HepG2 (cell line): ENCODE results near the gene C1QBP. TPM values are rescaled to one million over a fixed set of nuclear protein-coding genes. Genes with fewer than 3 reads are reported as not detected.

Experiments
- ASH2L ChIP-seq: fragments of 300-600, 200-600 bp; sonication (generic); IDR thresholded peaks from 2 replicates; pipeline ENCODE4 v1.7.0; 2017; ENCODE audit warnings: low read depth, mild to moderate bottlenecking, moderate library complexity, mixed read lengths, low read length; ENCODE audit not compliant: insufficient read length
- CEBPZ ChIP-seq: IDR thresholded peaks from 2 replicates; pipeline ENCODE4 v1.6.1; 2012; ENCODE audit warnings: low read length, improper control_type of control experiment
- CHCHD3 ChIP-seq: sonication (generic); formaldehyde crosslinking; IDR thresholded peaks from 2 replicates; pipeline ENCODE4 v1.8.0; 2022; ENCODE audit warnings: mild to moderate bottlenecking, missing genetic modification reagents, moderate library complexity
- IRF2 ChIP-seq: IDR thresholded peaks from 2 replicates; pipeline ENCODE4 v1.6.1; 2018; ENCODE audit warnings: missing genetic modification reagents, missing compliant biosample characterization
- PATZ1 ChIP-seq: sonication (generic); formaldehyde crosslinking; IDR thresholded peaks from 2 replicates; pipeline ENCODE4 v1.4.0; 2020; ENCODE audit warnings: missing genetic modification reagents
- RAD51 ChIP-seq: fragments of 450-650 bp; IDR thresholded peaks from 2 replicates; pipeline ENCODE4 v1.6.1; 2016; ENCODE audit warnings: borderline replicate concordance
- SNRNP70 ChIP-seq: fragments of 200-400 bp; formaldehyde crosslinking; IDR thresholded peaks from 2 replicates; pipeline ENCODE4 v1.6.1; 2017; ENCODE audit warnings: mild to moderate bottlenecking, low read depth, low read length, moderate library complexity
- TAF15 ChIP-seq: fragments of 200-400 bp; formaldehyde crosslinking; IDR thresholded peaks from one replicate; pipeline ENCODE4 v1.6.1; 2018; ENCODE audit warnings: mild to moderate bottlenecking, low read depth, low read length; ENCODE audit not compliant: poor library complexity, severe bottlenecking
- ZFAT ChIP-seq: sonication (generic); formaldehyde crosslinking; conservative IDR thresholded peaks from 2 replicates; pipeline ENCODE4 v1.8.1; 2023; ENCODE audit warnings: missing genetic modification reagents, inconsistent platforms
- ZMYM2 ChIP-seq: sonication (generic); formaldehyde crosslinking; IDR thresholded peaks from 2 replicates; pipeline ENCODE4 v1.8.0; 2022; ENCODE audit warnings: mild to moderate bottlenecking, missing genetic modification reagents
- ZNF101 ChIP-seq: sonication (generic); formaldehyde crosslinking; IDR thresholded peaks from 2 replicates; pipeline ENCODE4 v1.4.0; 2020; ENCODE audit warnings: mild to moderate bottlenecking, low read depth, missing genetic modification reagents, borderline replicate concordance
- ZNF510 ChIP-seq: sonication (generic); formaldehyde crosslinking; IDR thresholded peaks from 2 replicates; pipeline ENCODE4 v1.4.0; 2020; ENCODE audit warnings: low read depth, mild to moderate bottlenecking, missing genetic modification reagents
- ZNF614 ChIP-seq: IDR thresholded peaks from 2 replicates; pipeline ENCODE4 v1.6.1; 2018; ENCODE audit warnings: missing biosample characterization, missing genetic modification reagents, inconsistent platforms, borderline replicate concordance
- ZNF615 ChIP-seq: sonication (generic); formaldehyde crosslinking; IDR thresholded peaks from 2 replicates; pipeline ENCODE4 v1.5.0; 2020; ENCODE audit warnings: mild to moderate bottlenecking, missing genetic modification reagents, borderline replicate concordance
- ZNF703 ChIP-seq: sonication (generic); formaldehyde crosslinking; IDR thresholded peaks from 2 replicates; pipeline ENCODE4 v1.5.1; 2020; ENCODE audit warnings: missing genetic modification reagents, mild to moderate bottlenecking, moderate library complexity, borderline replicate concordance
- ZNF766 ChIP-seq: sonication (generic); formaldehyde crosslinking; IDR thresholded peaks from 2 replicates; pipeline ENCODE4 v1.5.0; 2020; ENCODE audit warnings: missing genetic modification reagents, borderline replicate concordance
- polyA plus RNA-seq, 8 experiments: library from polyadenylated mRNA; depleted of rRNA in 3 of 8; stranded (reverse) in 7 of 8; unstranded in 1 of 8; fragments of >200 nt; fragmentation: Illumina TruSeq in 4 of 8; extraction: Trizol in 4 of 8; gene quantifications; 2 replicates each; pipeline versions ENCODE4 v1.2.1 to v1.2.3, GENCODE V29; 2011 to 2016; ENCODE audit warnings: low read depth in 4 of 8, missing spikeins in 1 of 8, mixed read lengths in 1 of 8; ENCODE audit not compliant: insufficient read depth in 1 of 8
- total RNA-seq, 5 experiments: library from RNA; depleted of rRNA; stranded (reverse); fragments of >200 nt; fragmentation: Illumina TruSeq; extraction: Trizol; gene quantifications; 2 replicates each; pipeline ENCODE4 v1.2.3, GENCODE V29; 2016; ENCODE audit warnings: low read depth in 1 of 5
- TF ChIP-seq, protein P1 (sequence below): sonication (generic); formaldehyde crosslinking; IDR thresholded peaks from 2 replicates; pipeline ENCODE4 v1.9.0; 2021; ENCODE audit warnings: missing genetic modification reagents, mild to moderate bottlenecking, borderline replicate concordance
- TF ChIP-seq, protein P2 (sequence below): sonication (generic); formaldehyde crosslinking; IDR thresholded peaks from 2 replicates; pipeline ENCODE4 v1.8.1; 2022; ENCODE audit warnings: low read depth, mild to moderate bottlenecking, missing genetic modification reagents

Gene C1QBP
- total and polyA plus RNA-seq, 2 of the 13 experiments (the other 11 are each of a cell fraction or from before 2014, with no cell fraction given) = 219 to 680 TPM

GRCh38 chr17:5464717-5465507 is 26.0 kb upstream of the C1QBP start (continued):
- TF ChIP-seq, protein P1, sequence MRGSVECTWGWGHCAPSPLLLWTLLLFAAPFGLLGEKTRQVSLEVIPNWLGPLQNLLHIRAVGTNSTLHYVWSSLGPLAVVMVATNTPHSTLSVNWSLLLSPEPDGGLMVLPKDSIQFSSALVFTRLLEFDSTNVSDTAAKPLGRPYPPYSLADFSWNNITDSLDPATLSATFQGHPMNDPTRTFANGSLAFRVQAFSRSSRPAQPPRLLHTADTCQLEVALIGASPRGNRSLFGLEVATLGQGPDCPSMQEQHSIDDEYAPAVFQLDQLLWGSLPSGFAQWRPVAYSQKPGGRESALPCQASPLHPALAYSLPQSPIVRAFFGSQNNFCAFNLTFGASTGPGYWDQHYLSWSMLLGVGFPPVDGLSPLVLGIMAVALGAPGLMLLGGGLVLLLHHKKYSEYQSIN (CRISPR knock-in tag) = no peak
- TF ChIP-seq ZMYM2 (CRISPR knock-in tag) = no peak
- peak; percentile 54; the same call in 1 of the 2 replicates for TF ChIP-seq PATZ1 (CRISPR knock-in tag)
- TF ChIP-seq CEBPZ = no peak
- TF ChIP-seq ASH2L = peak; percentile 83
- 0 out of 2 replicates have a peak, but pooled peaks have one; percentile 18 for TF ChIP-seq IRF2 (CRISPR knock-in tag)
- TF ChIP-seq ZFAT (CRISPR knock-in tag) = no peak
- no peak for TF ChIP-seq SNRNP70
- TF ChIP-seq, protein P2, sequence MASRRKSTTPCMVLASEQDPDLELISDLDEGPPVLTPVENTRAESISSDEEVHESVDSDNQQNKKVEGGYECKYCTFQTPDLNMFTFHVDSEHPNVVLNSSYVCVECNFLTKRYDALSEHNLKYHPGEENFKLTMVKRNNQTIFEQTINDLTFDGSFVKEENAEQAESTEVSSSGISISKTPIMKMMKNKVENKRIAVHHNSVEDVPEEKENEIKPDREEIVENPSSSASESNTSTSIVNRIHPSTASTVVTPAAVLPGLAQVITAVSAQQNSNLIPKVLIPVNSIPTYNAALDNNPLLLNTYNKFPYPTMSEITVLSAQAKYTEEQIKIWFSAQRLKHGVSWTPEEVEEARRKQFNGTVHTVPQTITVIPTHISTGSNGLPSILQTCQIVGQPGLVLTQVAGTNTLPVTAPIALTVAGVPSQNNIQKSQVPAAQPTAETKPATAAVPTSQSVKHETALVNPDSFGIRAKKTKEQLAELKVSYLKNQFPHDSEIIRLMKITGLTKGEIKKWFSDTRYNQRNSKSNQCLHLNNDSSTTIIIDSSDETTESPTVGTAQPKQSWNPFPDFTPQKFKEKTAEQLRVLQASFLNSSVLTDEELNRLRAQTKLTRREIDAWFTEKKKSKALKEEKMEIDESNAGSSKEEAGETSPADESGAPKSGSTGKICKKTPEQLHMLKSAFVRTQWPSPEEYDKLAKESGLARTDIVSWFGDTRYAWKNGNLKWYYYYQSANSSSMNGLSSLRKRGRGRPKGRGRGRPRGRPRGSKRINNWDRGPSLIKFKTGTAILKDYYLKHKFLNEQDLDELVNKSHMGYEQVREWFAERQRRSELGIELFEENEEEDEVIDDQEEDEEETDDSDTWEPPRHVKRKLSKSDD (CRISPR knock-in tag) = no peak
- no peak for TF ChIP-seq ZNF510
- no peak for TF ChIP-seq ZNF101 (CRISPR knock-in tag)
- TF ChIP-seq TAF15 = no peak
- TF ChIP-seq ZNF615 = no peak
- TF ChIP-seq CHCHD3 (CRISPR knock-in tag) = no peak
- no peak for TF ChIP-seq ZNF766 (CRISPR knock-in tag)
- TF ChIP-seq ZNF614 = no peak
- no peak for TF ChIP-seq RAD51
- TF ChIP-seq ZNF703 (CRISPR knock-in tag) = no peak
